DMS114 treated with DMSO at 0.1 percent for 48 hours (cell line): ENCODE results near the gene RABL2A.
"Not testable (repeated sequence)": the region's sequence is repeated elsewhere in the genome, so short reads cannot be mapped to it uniquely, and the experiment has no call there.

Source experiments
- DNase-seq: peaks from one replicate; lab custom pipeline; 2025; ENCODE audit not compliant: unreplicated experiment; lab: John Stamatoyannopoulos, UW

The RABL2A gene

GRCh38 chr2:113677330-113677729 lies 50.3 kb downstream of the RABL2A start:
- DNase-seq, result no peak

- DNase-seq, result no peak
These were observed 52.4 kb downstream of the RABL2A start for GRCh38 chr2:113679457-113679856.

- no peak for DNase-seq
These were observed 58.4 kb downstream of the RABL2A start for GRCh38 chr2:113685471-113685870.

- DNase-seq, result no peak
These were observed 59.5 kb downstream of the RABL2A start for GRCh38 chr2:113686537-113686936.

- not testable (repeated sequence) for DNase-seq
These were observed 63.8 kb downstream of the RABL2A start for GRCh38 chr2:113690871-113691270.
